RWPE2 (cell line): ENCODE results near the gene PHTF2.

ENCODE experiments used
- ATAC-seq: fragments of 200-7000 bp; cut with Tn5 transposase; 3 replicates; pipeline ENCODE4 v1.9.1; 2021; ENCODE audit warnings: low read depth
- DNase-seq: peaks from one replicate; pipeline ENCODE4 v3.0.0-alpha.2; 2020; ENCODE audit warnings: low spot score
- H3K27ac ChIP-seq: fragments of 450-650 bp; 2 replicates; pipeline ENCODE4 v1.5.1; 2017; ENCODE audit warnings: mild to moderate bottlenecking; ENCODE audit not compliant: poor library complexity, severe bottlenecking
- H3K27me3 ChIP-seq: fragments of 250-450 bp; sonication (Bioruptor Pico); 2 replicates; pipeline ENCODE4 v1.5.1; 2021; ENCODE audit warnings: mild to moderate bottlenecking, moderate library complexity; ENCODE audit not compliant: insufficient read depth, poor library complexity, severe bottlenecking
- H3K36me3 ChIP-seq: fragments of 250-450 bp; sonication (Bioruptor Pico); 2 replicates; pipeline ENCODE4 v1.5.1; 2020; ENCODE audit warnings: low read depth, mild to moderate bottlenecking, moderate library complexity
- H3K4me1 ChIP-seq: fragments of 250-450 bp; sonication (Bioruptor Pico); 2 replicates; pipeline ENCODE4 v1.5.1; 2021; ENCODE audit warnings: mild to moderate bottlenecking, moderate library complexity; ENCODE audit not compliant: insufficient read depth, poor library complexity, severe bottlenecking
- H3K4me3 ChIP-seq: fragments of 250-450 bp; sonication (Bioruptor Pico); 2 replicates; pipeline ENCODE4 v1.5.1; 2021; ENCODE audit warnings: mild to moderate bottlenecking, moderate library complexity; ENCODE audit not compliant: severe bottlenecking
- H3K9me3 ChIP-seq: fragments of 250-450 bp; sonication (Bioruptor Pico); 2 replicates; pipeline ENCODE4 v1.5.1; 2021; ENCODE audit warnings: mild to moderate bottlenecking, moderate library complexity; ENCODE audit not compliant: severe bottlenecking
- CTCF ChIP-seq: fragments of 450-650 bp; IDR thresholded peaks from one replicate; pipeline ENCODE4 v1.5.1; 2017; ENCODE audit warnings: mild to moderate bottlenecking, moderate library complexity; ENCODE audit not compliant: poor library complexity, severe bottlenecking

Gene PHTF2

GRCh38 chr7:77837275-77837674 lies 38.7 kb downstream of the PHTF2 start:
- DNase-seq (no peak), ATAC-seq (no peak)
- Histone ChIP-seq H3K9me3 (no peaks in the 10 kb centered on the region), H3K36me3 (no peaks in the 10 kb centered on the region), H3K4me3 (no peak overlapping the region), H3K4me1 (peaks cover 14% of the 10 kb centered on the region), H3K27ac (no peak overlapping the region), H3K27me3 (no peaks in the 10 kb centered on the region)
- TF ChIP-seq CTCF: no peak

- H3K27me3 ChIP-seq: no peaks in the 10 kb centered on the region
- TF ChIP-seq CTCF: no peak
- ATAC-seq: no peak
Observed at GRCh38 chr7:77837966-77838365, 39.4 kb downstream of the PHTF2 start.

GRCh38 chr7:77838929-77839491 lies 40.4 kb downstream of the PHTF2 start:
- Histone ChIP-seq H3K9me3 (no peaks in the 10 kb centered on the region), H3K27ac (no peak overlapping the region), H3K4me1 (peaks cover 10% of the 10 kb centered on the region), H3K27me3 (no peaks in the 10 kb centered on the region), H3K4me3 (no peak overlapping the region), H3K36me3 (no peaks in the 10 kb centered on the region)
- ATAC-seq: no peak
- no peak for TF ChIP-seq CTCF
- no peak for DNase-seq

More at GRCh38 chr7:77837966-77838365, 39.4 kb downstream of the PHTF2 start:
- H3K9me3 ChIP-seq: no peaks in the 10 kb centered on the region
- H3K27ac ChIP-seq: no peak overlapping the region
- H3K36me3 ChIP-seq: no peaks in the 10 kb centered on the region
- H3K4me1 ChIP-seq: peaks cover 14% of the 10 kb centered on the region
- H3K4me3 ChIP-seq: no peak overlapping the region
- DNase-seq: no peak

GRCh38 chr7:77839919-77840318 lies 41.3 kb downstream of the PHTF2 start:
- TF ChIP-seq CTCF: no peak
- no peaks in the 10 kb centered on the region for H3K36me3 ChIP-seq
- no peak overlapping the region for H3K4me3 ChIP-seq
- no peaks in the 10 kb centered on the region for H3K27me3 ChIP-seq
- ATAC-seq (no peak), DNase-seq (no peak)
- H3K27ac ChIP-seq: no peak overlapping the region
- H3K4me1 ChIP-seq: peaks cover under 1% of the 10 kb centered on the region
- no peaks in the 10 kb centered on the region for H3K9me3 ChIP-seq

- Histone ChIP-seq H3K9me3 (no peaks in the 10 kb centered on the region), H3K4me1 (no peaks in the 10 kb centered on the region), H3K36me3 (no peaks in the 10 kb centered on the region), H3K27ac (no peak overlapping the region), H3K27me3 (no peaks in the 10 kb centered on the region), H3K4me3 (no peak overlapping the region)
- no peak for TF ChIP-seq CTCF
- ATAC-seq (no peak), DNase-seq (no peak)
Observed at GRCh38 chr7:77843194-77843593, 44.6 kb downstream of the PHTF2 start.
